Measurements from ENCODE around the gene THSD4.

- TF ChIP-seq CHD1 (IDR thresholded peaks at IDR 0.05; ENCODE audit: low read depth, low read length), result no peak
- TF ChIP-seq RAD21 (IDR thresholded peaks at IDR 0.05; ENCODE audit: low read length), result no peak
- TF ChIP-seq CTCF (conservative IDR thresholded peaks at IDR 0.05; ENCODE audit: low read depth, low read length), result no peak
- TF ChIP-seq RCOR1 (IDR thresholded peaks at IDR 0.05; ENCODE audit: insufficient replicate concordance, low read length), result no peak
- TF ChIP-seq POLR2A (IDR thresholded peaks at IDR 0.05; ENCODE audit: low read depth, low read length), result no peak
- no peak for TF ChIP-seq SMC3 (IDR thresholded peaks at IDR 0.05; ENCODE audit: low read depth, low read length)
These were observed 391.7 kb downstream of the THSD4 start for GRCh38 chr15:71506946-71507345.

Measured in IMR-90 (cell line).